Spleen (tissue), 7 donors: ENCODE results near the gene IPCEF1.

ENCODE experiments used
- CTCF ChIP-seq, 11 experiments: fragments of 200-600 bp in 7 of 11; fragments of 450-650 bp in 4 of 11; sonication (generic) in 4 of 11; IDR thresholded peaks in 8 of 11; conservative IDR thresholded peaks in 3 of 11; 1 replicate in 7 of 11; 2 replicates in 4 of 11; pipeline versions ENCODE4 v1.4.0 to v1.8.0; 2016 to 2021; ENCODE audit warnings: antibody characterized with exemption in 11 of 11, inconsistent platforms in 4 of 11, mild to moderate bottlenecking in 1 of 11
- POLR2A ChIP-seq, 3 donors: fragments of 450-650 bp; IDR thresholded peaks; one replicate each; pipeline ENCODE4 v1.5.1; 2017; ENCODE audit warnings: antibody characterized with exemption in 3 of 3, mild to moderate bottlenecking in 1 of 3
- POLR2AphosphoS5 ChIP-seq, 3 donors: sonication (generic); formaldehyde crosslinking; IDR thresholded peaks; one replicate each; pipeline ENCODE4 v1.5.1; 2017; ENCODE audit warnings: antibody characterized with exemption in 3 of 3
- donor health status: DM: no; HTN: no; CAD: no; lungs with moderate emphysema.
- donor health status: DM: no; HTN: no; CAD: no.
- donor health status: DM: no; HTN: no; CAD: no.

GRCh38 chr6:154222716-154223115 lies 133.9 kb downstream of the IPCEF1 start:
- TF ChIP-seq CTCF (IDR thresholded peaks at IDR 0.05 in 8 of 11, conservative IDR thresholded peaks at IDR 0.05 in 3 of 11): no peak
- no peak for TF ChIP-seq POLR2AphosphoS5 (IDR thresholded peaks at IDR 0.05)
- no peak for TF ChIP-seq POLR2A (IDR thresholded peaks at IDR 0.05)
